Right forelimb (tissue), 1 donor: ENCODE results near the gene ZNF695.
"Not testable (repeated sequence)": the region's sequence is repeated elsewhere in the genome, so short reads cannot be mapped to it uniquely, and the experiment has no call there.

Source experiments
- DNase-seq: peaks from one replicate; pipeline ENCODE4 v3.0.0-alpha.2; 2018

ZNF695 gene

GRCh38 chr1:247007511-247008405, at the start of gene ZNF695:
TSS of gene ZNF695 (minus strand) at chr1:247008057. CDS start at chr1:247007908, 149 bp downstream.
- DNase-seq: peak; percentile 94

- no peak for DNase-seq
Observed at GRCh38 chr1:247056071-247056470, 48.2 kb upstream of the ZNF695 start.

GRCh38 chr1:247054992-247055415, 47.1 kb upstream of the ZNF695 start:
- no peak for DNase-seq

GRCh38 chr1:247047702-247048101, 39.8 kb upstream of the ZNF695 start:
- DNase-seq: no peak

DNA sequence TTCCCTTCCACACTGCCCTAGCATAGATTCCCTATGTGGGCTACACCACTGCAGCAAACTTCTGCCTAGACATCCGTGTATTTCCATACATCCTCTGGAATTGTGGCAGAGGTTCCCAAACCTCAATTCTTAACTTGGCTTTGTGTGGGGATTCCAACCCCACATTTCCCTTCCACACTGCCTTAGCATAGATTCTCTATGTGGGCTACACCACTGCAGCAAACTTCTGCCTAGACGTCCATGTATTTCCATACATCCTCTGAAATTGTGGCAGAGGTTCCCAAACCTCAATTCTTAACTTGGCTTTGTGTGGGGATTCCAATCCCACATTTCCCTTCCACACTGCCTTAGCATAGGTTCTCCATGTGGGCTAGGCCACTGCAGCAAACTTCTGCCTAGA, 39.4 kb upstream of the ZNF695 start:
- no peak for DNase-seq

DNA sequence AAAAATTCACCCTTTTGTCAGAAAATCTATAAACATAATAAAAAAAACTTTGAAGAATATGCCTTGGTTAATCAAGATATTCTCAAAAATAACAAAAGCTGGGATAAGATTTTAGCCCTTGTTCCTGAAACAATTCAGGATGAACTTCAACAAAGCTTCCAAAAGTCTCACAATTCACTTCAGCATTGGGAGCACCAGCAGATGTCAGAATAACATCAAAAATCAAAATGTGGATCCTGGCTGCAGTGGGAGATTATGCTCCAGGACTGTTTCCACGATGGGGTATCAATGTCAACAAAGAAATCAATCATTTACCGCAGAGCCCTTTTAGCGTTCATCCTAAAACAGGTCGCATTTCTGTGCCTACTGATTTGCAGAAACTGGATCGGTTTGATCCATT, 35.5 kb upstream of the ZNF695 start:
- no peak for DNase-seq

DNA sequence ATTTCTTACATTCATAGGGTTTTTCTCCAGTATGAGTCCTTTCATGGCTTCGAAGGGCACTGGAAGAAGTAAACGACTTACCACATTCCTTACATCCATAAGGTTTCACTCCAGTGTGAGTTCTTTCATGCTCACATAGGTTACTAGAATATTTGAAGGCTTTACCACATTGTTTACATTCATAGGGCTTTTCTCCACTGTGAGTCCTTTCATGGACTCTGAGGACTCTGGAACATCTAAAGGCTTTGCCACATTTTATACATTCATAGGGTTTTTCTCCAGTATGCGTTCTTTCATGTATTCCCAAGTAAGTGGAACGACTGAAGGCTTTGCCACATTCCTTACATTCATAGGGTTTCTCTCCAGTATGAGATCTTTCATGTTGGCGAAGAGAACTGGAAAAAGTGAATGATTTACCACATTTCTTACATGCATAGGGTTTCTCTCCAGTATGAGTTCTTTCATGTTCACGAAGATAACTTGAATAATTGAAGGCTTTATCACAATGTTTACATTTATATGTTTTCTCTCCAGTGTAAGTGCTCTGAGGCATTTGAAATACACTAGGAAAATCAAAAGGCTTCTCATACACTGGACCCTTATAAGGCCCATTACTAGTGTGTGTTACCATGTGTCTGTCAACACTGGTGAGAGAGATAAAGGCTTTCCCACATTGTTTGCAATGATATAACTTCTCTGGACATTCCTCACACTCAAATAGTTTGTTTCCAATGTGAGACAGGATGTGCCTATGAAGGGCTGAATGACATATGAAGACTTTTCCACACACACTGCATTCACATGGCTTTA, 29.9 kb upstream of the ZNF695 start:
- DNase-seq: no peak

DNA sequence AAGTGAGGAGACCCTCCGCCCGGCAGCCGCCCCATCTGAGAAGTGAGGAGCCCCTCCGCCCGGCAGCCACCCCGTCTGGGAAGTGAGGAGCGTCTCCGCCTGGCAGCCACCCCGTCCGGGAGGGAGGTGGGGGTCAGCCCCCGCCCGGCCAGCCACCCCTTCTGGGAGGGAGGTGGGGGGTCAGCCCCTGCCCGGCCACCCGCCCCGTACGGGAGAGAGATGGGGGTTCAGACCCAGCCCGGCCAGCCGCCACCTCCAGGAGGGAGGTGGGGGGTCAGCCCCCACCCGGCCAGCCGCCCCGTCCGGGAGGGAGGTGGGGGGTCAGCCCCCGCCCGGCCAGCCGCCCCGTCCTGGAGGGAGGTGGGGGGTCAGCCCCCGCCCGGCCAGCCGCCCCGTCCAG, 24.4 kb upstream of the ZNF695 start:
- DNase-seq: not testable (repeated sequence)

GRCh38 chr1:247024658-247025057, 16.8 kb upstream of the ZNF695 start:
- not testable (repeated sequence) for DNase-seq

DNA sequence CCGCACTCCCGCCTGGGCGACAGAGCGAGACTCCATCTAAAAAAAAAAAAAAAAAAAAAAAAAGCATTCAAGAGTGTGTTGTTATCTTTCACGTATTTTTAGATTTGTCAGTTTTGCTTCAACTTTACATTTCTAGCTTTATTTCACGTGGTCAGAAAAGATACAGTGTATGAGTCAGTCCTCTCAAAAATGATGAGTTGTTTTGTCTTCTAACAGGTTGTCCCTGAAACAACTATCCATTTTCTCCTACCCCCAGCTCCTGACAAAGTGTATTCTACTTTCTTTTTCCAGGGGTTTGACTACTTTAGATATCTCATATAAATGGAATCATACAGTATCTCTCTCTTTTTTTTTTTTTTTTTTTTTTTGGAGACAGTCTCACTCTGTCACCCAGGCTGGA, 5.5 kb upstream of the ZNF695 start:
- DNase-seq: no peak

GRCh38 chr1:247008406-247008799, 546 bp upstream of the ZNF695 start:
- no peak for DNase-seq

- DNase-seq: not testable (repeated sequence)
Observed at GRCh38 chr1:247004081-247004480, 3.8 kb downstream of the ZNF695 start.

GRCh38 chr1:246989901-246990300, 18.0 kb downstream of the ZNF695 start:
- no peak for DNase-seq

GRCh38 chr1:246988316-246988715, 19.5 kb downstream of the ZNF695 start:
- no peak for DNase-seq

- no peak for DNase-seq
Observed at GRCh38 chr1:246987083-246987690, 20.7 kb downstream of the ZNF695 start.

DNA sequence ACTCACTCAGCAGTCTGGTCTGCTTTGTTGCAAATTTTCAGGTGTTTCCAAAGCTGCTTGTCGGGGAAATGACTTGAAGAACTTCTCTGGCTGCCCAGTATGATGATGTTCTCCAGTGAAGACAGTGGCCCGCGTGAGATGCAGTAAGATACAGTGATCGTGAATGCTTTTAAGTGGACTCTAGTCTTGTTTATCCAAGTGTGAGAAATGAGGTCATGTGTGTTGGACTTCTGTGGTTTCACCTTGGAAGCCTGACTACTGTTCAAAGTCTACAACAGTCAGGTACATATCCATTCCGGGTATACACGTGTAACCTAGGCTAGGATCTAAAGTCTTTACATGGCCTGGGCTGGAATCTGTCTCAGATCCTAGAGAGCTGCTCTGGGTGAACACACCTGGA, 29.1 kb downstream of the ZNF695 start:
- no peak for DNase-seq

DNA sequence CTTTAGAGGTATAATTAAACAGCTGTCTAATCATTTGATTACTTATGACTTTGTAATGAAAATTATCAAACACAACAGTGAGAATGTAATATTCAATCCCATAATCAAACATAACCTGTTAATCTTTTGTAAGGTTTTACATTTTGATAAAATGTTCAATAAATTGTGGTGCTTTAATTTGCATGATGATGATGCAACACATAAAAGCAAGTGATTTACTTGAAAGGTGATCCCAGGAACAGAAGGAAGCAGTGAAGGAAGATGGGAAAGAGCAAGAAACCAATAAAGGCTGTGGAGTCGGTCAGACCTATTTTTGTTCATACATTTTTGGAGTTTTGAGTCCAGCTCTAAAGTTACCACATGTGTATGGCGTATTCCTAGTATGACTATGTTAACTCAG, 29.6 kb downstream of the ZNF695 start:
- no peak for DNase-seq

DNA sequence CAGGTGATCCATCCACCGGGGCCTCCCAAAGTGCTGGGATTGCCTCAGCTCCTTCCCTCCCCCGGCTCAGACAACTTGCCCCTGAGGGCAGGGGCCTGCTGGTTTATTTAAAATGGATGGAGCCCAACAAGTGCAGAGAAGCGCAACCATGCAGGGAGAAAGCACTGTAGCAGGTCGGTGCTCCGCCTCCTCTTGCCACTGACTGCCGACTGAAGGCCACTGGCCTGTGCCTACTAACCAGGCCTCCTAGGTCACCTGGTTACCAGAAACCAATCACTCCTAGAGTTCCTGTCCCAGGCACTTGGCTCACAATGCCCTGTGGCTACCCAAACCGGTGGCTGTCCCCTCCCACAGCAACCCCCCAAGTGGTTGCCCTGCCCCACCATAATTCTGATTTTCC, 35.9 kb downstream of the ZNF695 start:
- DNase-seq: no peak

- no peak for DNase-seq
Observed at GRCh38 chr1:246971090-246971721, 36.7 kb downstream of the ZNF695 start.

GRCh38 chr1:246969621-246970020, 38.2 kb downstream of the ZNF695 start:
- DNase-seq: no peak

GRCh38 chr1:246966502-246966901, 41.4 kb downstream of the ZNF695 start:
- no peak for DNase-seq

DNA sequence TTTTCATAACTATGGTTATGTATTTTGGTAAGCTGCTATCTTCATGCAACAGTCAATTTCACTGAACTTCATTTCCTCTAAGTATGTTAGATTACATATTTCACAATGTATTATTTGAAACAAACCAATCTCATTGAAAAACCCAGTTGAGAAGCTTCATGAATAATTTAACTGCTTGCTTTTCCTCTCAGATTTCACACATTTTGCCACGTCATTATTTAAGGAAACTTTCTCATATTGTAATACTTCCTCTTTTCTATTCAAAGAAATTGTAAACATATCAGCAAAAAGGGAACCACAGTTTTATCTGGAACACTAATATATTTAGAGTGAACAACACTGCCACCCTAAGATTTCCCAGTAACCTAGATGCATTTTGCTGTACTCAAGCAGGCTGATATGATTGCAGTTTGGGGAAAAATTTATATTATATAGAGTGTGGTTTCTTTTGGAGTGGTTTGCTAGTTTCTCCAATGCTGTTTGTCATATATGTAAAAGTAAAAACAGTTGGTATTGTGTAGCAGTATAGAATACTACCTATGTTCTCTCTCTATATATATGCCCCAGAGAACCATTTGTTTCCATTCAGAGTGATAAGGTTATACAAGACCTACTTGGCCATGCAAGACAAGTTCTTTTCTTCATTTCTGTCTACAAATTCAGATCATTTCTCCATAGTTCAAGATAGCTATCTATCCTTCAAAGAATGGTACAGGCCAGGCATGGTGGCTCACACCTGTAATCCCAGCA, 47.7 kb downstream of the ZNF695 start:
- no peak for DNase-seq
